ELR (cell line): Measurements from ENCODE around the gene SEMA3D.

Source experiments
- DNase-seq: peaks from one replicate; pipeline ENCODE4 v3.0.0-alpha.2; 2015; ENCODE audit warnings: low read depth

SEMA3D gene

GRCh38 chr7:85078181-85078580, 108.7 kb downstream of the SEMA3D start:
- DNase-seq = no peak

- no peak for DNase-seq
These were observed 111.0 kb downstream of the SEMA3D start for GRCh38 chr7:85075864-85076263.

- peak; percentile 20 for DNase-seq
These were observed 111.9 kb downstream of the SEMA3D start for GRCh38 chr7:85074992-85075391.

- DNase-seq = peak; percentile 7
These were observed 112.8 kb downstream of the SEMA3D start for GRCh38 chr7:85074016-85074415.

GRCh38 chr7:85070967-85071628, 115.8 kb downstream of the SEMA3D start:
- peak; percentile 44 for DNase-seq

GRCh38 chr7:85068799-85069198, 118.1 kb downstream of the SEMA3D start:
- peak; percentile 76 for DNase-seq

GRCh38 chr7:85067371-85067770, 119.5 kb downstream of the SEMA3D start:
- DNase-seq = no peak

GRCh38 chr7:85065888-85066485, 120.9 kb downstream of the SEMA3D start:
- no peak for DNase-seq

- no peak for DNase-seq
These were observed 121.5 kb downstream of the SEMA3D start for GRCh38 chr7:85065306-85065705.

- DNase-seq = no peak
These were observed 124.2 kb downstream of the SEMA3D start for GRCh38 chr7:85062651-85063050.

- DNase-seq = no peak
These were observed 125.4 kb downstream of the SEMA3D start for GRCh38 chr7:85061456-85061855.

- DNase-seq = no peak
These were observed 126.2 kb downstream of the SEMA3D start for GRCh38 chr7:85060696-85061095.

GRCh38 chr7:85055906-85056305, 130.9 kb downstream of the SEMA3D start:
- DNase-seq = peak; percentile 19

- no peak for DNase-seq
These were observed 131.7 kb downstream of the SEMA3D start for GRCh38 chr7:85055196-85055595.

- DNase-seq = no peak
These were observed 132.6 kb downstream of the SEMA3D start for GRCh38 chr7:85054306-85054705.

- no peak for DNase-seq
These were observed 134.0 kb downstream of the SEMA3D start for GRCh38 chr7:85052894-85053293.

- DNase-seq = no peak
These were observed 134.7 kb downstream of the SEMA3D start for GRCh38 chr7:85052056-85052737.

GRCh38 chr7:85046534-85046933, 140.3 kb downstream of the SEMA3D start:
- DNase-seq = no peak

- DNase-seq = peak; percentile 78
These were observed 145.1 kb downstream of the SEMA3D start for GRCh38 chr7:85041605-85042216.

- no peak for DNase-seq
These were observed 147.5 kb downstream of the SEMA3D start for GRCh38 chr7:85039196-85039923.

- DNase-seq = no peak
These were observed 148.4 kb downstream of the SEMA3D start for GRCh38 chr7:85038466-85038865.

GRCh38 chr7:85033263-85033662, 153.6 kb downstream of the SEMA3D start:
- no peak for DNase-seq
